Measurements from ENCODE around the gene HLA-DRB5. TPM values are rescaled to one million over a fixed set of nuclear protein-coding genes. Genes with fewer than 3 reads are reported as not detected.

Gene HLA-DRB5
- polyA plus RNA-seq, 3 donors = 2.0 to 26.9 (median 13.3) TPM

Other genes with a start within 250 kb of the HLA-DRB5 start
- gene TSBP1, start 158.4 kb downstream of the HLA-DRB5 start, polyA plus RNA-seq (ENCODE audit: insufficient read length in 3 of 3) = under 1 TPM; 0.13 to 0.34 (median 0.20) TPM
- 1 to 10 TPM; 1.0 to 1.9 (median 1.3) TPM for gene BTNL2, start 123.1 kb downstream of the HLA-DRB5 start, polyA plus RNA-seq (ENCODE audit: insufficient read length in 3 of 3)
- gene HLA-DRA, start 90.4 kb downstream of the HLA-DRB5 start, polyA plus RNA-seq (ENCODE audit: insufficient read length in 3 of 3) = 10 to 100 TPM; 54.9 to 97.8 (median 56.4) TPM
- 10 to 100 TPM; 23.4 to 61.1 (median 49.0) TPM for gene HLA-DRB1, start 59.6 kb upstream of the HLA-DRB5 start, polyA plus RNA-seq (ENCODE audit: insufficient read length in 3 of 3)
- gene HLA-DQA1, start 107.1 kb upstream of the HLA-DRB5 start, polyA plus RNA-seq (ENCODE audit: insufficient read length in 3 of 3) = 1 to 10 TPM; 1.8 to 7.9 (median 2.8) TPM
- gene HLA-DQB1, start 136.4 kb upstream of the HLA-DRB5 start, polyA plus RNA-seq (ENCODE audit: insufficient read length in 3 of 3) = 10 to 100 TPM in 1 of 3 donors, 1 to 10 TPM in 2; 6.9 to 11.4 (median 7.7) TPM
- 1 to 10 TPM in 1 of 3 donors, under 1 TPM in 1, not detected in 1; 0.37 to 1.4 TPM for gene HLA-DQA2, start 211.1 kb upstream of the HLA-DRB5 start, polyA plus RNA-seq (ENCODE audit: insufficient read length in 3 of 3)
- 1 to 10 TPM in 1 of 3 donors, under 1 TPM in 1, not detected in 1; 0.57 to 1.8 TPM for gene HLA-DQB2, start 233.2 kb upstream of the HLA-DRB5 start, polyA plus RNA-seq (ENCODE audit: insufficient read length in 3 of 3)